HG02642 (cell line): Measurements from ENCODE around the gene PTPRT.

Experiments used
- ATAC-seq: cut with Tn5 transposase; IDR thresholded peaks from one replicate; pipeline ENCODE4 v1.9.1; 2021; ENCODE audit warnings: mild to moderate bottlenecking; ENCODE audit not compliant: unreplicated experiment, poor library complexity

Gene PTPRT

DNA sequence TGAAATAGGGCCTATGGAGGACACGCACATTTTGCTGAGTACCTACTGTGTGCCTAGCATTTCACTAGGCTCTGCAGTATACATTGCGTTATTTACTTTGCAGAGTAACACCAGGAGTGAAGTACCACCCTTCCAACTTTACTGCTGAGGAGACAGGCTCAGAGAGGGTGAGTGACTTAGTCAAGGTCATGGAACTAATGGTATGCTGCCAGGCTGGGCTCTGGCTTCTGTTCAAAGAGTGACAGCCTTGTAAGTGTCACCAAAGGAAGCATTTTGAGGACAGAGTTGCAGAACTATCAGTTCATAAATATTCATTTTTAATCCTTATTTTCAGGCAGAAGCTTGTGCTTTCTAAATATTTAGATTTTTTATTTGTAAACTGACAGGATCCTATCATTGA lies 816.7 kb downstream of the PTPRT start:
- no peak for ATAC-seq

DNA sequence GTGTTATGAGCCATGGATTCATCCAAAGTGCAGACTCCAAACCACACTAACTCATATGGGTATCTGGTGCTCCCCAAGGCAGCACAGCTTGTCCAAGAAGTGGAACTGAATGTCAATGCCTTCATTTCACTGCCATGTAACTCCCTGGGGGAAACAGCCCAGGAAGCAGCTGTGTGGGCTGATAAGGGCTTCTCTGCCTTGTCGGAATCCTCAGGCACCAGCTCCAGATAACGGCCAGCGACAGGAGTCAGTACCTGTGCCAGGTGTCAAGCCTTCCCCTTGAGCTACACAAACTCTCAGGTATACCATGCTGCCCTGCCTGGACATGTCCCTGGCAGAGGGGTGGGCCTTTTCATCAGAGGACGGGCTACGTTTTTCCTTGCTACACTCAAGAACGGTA lies 819.6 kb downstream of the PTPRT start:
- ATAC-seq, result no peak

DNA sequence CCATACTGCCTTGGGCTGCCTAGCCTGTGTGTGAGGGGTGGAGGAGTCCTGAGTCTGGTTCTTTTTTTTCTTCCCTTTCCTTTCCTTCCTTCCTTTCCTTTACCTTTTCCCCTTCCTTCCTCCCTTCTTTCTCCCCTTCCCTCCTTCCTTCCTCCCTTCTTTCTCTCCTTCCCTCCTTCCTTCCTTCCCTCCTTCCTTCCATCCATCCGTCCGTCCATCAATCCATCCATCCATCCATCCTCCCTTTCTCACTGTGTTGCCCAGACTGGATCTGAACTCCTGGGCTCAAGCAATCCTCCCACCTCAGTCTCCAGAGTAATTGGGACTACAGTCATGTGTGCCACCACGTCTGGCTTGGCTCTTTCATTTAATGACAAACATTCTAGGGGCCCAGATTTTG lies 820.8 kb downstream of the PTPRT start:
- no peak for ATAC-seq

DNA sequence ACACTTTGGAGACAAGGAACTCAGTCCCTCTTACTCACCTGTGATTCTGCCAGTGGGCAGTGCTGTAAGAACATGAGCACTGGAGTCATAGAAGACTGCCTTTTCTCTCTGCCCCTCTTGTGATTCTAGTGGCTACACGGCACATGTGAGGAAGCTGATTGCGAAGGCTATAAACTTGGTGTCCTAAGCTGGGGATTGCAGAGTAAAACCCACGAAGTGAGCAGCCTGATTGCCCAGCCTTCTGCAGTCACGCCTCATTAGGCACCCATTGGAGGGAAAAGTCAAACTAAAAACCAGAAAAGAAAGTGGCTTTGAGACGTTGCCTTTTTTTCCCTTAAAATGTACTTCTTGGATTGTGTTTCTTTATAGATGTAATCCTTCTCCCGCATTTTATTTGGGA lies 823.1 kb downstream of the PTPRT start:
- ATAC-seq, result no peak

DNA sequence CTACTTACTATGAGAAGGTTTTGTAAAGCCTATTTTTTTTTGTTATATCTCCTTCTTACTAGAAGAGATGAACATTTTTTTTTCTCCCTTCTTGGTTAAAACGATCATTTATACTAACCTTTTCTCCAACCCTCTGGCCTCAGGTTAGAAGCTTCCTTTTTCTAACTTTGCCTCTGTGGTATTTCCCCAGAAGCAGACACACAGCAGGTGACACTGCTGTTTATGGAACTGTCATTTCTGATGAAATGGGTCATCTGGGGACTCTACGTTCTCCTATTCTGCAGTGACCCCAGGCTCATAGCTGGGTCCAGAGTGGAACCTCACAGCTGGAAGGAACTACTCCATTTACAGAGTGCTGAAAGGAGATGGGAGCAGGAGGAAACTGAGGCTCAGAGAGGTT lies 825.3 kb downstream of the PTPRT start:
- ATAC-seq, result no peak

DNA sequence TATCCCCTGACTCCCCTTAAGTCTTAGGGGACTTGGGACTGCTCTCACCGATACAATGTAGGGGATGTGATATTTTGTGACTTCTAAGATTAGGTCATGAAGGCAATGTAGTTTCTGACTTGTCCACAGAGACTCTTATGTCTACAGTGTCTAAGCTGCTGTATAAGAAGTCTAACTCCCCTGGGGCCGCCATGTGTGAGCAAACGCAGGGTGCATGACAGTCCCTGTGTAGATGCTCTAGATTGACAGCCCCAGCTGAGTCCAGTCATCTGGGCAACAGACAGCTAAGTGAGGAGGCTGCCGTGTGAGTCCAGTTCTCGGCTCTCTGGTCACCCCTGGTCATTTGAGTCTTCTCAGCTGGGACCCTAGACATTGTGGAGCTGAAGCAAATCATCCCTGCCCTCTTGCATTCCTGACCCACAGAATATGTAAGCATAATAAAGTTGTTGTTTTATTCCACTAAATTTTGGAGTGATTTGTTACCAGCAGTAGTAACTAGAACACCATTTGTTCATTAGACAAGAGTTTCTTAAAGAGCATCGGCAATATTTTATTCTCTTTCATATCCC lies 828.2 kb downstream of the PTPRT start:
- no peak for ATAC-seq

DNA sequence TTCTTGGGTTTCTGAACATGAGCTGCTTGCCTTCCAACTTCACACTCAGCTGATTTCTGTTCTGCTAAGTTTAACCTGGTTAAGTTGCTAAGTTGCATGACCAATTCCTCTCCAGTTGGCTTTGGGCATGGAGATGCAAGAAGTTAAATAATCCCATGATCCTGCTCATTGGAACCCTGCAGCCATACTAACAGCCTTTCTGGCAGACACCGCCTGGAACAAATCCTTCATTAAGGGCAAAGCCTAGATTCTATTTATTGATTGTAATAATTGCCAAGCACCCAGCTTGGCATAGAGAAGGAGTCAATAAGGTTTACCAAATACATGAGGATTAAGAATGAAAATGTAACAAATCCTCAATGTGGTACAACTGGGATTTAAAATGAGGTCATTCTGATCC lies 829.1 kb downstream of the PTPRT start:
- ATAC-seq, result no peak

DNA sequence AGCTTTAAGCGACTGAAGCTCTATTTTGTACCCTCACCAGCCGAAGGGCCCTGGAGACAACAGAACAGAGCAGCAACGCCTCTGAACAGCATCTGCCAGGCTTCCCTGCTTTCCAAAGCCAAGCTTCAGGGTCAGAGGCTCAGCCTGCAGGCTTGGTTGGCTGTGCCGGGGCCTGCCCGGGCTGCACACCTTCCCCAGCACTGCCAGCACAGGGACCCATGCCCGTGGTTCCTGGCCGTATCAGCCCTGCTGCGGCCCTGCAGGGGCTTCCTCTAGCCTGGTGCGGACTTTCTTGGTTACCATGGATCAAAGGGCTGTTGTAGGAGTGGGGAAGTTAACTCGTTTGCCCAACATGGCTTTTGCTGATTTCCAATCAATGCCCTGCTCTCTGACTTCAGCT lies 830.1 kb downstream of the PTPRT start:
- no peak for ATAC-seq

DNA sequence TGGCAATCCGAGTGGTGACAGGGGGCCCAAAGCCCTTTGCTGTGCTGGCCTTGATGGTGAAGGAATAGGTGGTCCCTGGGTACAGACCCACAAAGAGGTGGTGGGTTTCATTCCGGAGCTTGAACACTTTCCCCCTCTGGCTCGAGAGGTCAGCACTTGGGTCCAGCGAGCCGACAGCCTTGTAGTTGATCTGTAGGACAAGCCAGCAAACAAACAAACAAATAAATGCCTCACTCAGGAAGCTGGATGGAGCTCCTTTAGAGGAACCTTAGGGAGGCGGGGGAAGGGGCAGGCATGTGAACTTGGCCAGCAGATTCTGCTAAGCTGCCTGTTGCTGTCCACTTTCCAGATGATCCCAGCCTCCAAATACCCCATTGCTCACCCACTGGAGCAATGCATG lies 837.6 kb downstream of the PTPRT start:
- no peak for ATAC-seq

DNA sequence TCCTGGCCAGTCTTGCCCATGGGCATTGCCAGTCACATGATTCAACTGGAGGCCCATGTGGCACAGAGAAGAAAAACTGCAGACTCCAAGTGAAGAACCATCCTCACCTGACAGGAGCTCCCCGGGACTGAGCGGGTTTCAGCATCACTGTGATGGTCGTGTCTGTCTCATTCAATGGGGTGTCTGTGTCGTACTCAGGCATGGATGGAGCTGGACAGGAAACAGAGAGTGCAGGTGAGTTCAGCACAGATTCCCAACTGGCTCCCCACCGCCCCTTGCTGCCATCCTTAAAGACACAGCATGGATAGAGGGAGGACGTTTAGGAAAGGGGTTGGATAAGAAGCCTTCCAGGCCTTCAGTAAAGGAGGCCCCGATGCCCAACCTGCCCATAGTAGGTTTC lies 839.2 kb downstream of the PTPRT start:
- no peak for ATAC-seq

DNA sequence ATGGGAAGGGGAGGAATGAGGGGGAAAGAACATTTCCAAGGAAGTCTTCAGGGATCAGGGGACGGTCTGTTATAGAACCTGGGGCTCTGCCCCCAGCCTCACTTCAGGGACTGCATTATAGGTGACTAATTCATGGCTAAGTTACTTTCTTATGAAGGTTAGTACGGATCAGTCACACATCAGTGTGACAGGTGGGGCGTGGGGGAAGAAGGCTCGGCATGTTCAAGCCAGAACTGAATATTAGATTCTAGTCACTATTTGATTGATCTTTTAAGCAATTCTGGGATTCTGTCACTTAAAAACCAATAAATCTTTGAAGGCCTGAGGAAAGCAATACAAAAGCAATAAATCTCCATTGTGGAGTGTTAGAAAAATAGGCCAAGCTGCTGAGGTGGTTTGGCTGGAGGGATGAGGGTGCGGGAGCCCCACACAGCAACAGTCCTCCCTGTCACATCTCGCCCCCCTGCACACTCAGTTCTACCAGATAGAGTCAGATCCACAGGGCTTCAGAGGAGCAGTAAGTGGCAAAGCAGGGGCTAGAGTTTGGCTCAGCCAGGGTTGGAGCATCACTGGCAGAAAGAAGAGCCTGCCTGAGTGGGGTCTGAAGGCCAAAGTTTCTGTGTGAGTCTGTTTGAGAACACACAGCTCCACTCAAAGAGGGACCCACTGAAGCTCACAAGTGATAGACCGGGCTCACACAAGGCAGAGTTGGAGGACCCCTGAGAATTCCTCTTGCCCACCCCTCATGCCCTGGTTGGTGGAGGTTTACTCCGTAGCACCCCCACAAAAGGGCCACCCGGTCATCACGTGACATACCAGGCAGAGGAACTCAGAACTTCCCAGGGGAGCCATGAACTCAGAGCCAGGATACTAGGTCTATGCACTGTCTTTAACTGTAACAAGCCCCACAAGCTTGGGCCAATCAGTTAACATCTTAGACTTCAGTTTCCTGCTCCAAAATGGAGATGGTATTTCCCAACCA lies 843.2 kb downstream of the PTPRT start:
- ATAC-seq, result no peak

DNA sequence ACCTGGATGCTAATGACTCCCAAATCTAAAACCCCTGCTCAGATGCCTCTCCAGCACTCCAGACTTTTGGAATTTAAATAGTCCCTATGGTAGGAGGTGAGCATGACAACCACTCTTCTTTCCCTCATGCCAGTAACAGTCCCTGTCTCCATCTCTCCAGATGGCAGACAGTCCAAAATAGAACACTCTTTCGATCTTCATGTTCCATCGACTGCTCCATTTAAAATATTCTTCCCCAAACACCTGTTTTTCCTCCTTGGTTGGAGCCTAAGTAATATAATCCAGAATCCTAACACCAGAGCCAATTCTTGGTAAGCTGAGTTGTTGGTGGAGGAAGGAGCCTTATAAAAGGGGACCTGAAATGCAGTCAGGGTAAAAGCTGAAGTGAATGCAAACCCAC lies 848.1 kb downstream of the PTPRT start:
- no peak for ATAC-seq

DNA sequence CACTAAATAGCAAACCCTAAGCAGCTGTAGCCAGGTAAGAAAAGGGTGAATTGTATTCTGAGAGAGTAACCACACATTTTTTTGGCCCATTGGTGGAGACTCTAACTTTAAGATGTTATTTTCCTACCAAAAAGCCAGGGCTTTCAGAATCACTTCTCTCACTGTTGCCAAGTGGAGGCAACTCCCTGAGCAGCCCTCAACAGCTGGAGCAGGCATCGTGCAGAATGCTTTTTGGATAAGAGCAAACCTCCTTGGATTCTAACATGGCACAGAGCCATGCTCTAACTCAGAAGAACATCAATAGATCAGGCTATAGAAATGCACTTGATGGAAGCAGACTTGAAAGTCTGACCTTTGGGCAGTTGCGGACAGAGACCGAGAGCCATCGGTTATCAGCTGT lies 849.3 kb downstream of the PTPRT start:
- no peak for ATAC-seq

DNA sequence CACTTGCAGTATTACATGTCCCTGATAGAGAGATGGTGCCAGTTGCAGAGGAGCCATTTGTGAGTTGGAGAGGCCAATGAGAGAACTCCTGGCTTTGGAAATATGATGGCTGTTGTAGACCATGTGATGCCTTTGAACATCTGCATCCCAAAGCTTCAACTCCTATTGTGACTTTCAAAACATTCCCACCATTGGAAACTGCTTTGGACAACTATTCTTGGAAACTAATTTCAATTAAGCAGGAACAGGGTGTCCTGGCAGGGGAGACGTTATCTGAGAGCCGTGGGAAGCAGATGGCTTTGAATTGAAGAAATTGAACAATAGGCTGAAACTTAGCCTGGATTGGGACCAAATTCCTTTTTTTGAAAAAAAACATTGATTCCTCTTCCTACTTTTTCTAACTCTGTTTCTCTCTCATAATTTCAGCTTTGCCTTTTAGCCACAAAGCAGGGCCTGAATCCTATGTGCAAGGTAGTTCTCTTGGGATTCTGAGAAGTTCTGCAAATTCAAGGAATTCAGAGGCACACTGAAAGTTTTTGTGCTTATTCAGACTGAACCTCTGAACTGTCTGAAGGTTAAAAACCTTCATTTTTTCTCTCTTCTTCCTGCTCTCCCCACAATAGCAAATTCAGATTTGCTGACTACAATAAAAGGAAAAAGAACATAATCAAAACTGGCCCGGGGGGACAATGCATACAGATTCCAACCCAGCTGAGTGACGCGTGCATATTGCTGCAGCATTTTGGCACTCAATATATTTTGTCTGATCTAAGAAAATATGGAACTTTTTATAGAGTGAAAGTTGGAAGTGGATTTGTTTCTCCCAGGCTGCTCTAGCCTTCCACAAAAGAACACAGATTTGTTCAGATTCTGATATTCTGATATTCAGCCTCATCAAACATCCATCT lies 851.2 kb downstream of the PTPRT start:
- no peak for ATAC-seq

DNA sequence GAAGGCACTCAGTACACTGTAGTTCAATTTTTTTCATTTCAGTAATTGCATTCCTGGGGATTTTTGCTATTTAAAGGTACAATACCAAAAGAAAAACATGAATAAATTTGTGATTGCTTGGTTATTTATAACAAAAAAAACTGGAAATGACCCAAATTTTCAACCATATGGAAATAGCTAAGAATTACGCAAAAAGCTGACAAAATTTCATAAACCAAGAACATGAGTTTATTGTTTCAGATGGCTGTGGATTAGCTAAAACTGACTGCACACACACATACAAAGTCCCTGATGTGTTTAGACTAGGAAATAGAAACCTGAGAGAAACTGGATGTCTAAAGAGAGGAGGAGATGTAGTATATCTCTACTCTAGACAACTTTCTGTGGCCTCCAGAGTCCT lies 853.1 kb downstream of the PTPRT start:
- no peak for ATAC-seq

DNA sequence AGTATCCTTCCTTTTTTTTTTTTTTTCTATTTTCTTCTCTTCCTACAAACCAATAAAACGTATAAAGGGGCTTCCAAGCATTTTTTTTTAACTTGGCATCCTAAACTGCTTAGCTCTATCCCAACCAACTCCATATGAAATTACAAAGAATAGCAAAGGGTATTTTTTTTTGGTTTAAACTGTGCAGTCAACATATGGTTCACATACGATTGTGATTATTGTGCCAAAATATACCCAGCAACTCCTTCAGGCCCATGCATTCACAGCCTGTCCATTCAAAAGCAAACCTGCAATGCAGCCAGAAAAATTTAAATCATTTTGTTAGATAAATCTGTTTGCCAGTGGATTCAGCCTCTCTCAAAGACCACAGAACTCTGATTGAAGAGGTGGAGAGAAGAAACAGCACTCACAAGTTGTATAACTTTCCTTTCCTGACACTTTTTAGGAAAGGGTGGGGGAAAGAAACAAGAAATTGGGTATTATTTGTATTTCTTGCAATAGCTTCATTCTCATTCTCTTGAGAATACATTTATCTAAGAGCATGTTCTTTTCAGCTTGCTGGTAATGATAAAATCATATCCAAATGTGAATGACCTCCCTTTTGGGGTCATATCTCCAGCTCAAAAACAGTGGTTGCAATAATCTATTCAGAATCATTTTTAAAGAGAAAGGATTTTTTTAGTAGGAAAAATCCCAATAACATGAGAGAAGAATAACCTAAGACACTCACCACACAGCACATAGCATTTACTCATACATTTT lies 870.3 kb downstream of the PTPRT start:
- no peak for ATAC-seq

DNA sequence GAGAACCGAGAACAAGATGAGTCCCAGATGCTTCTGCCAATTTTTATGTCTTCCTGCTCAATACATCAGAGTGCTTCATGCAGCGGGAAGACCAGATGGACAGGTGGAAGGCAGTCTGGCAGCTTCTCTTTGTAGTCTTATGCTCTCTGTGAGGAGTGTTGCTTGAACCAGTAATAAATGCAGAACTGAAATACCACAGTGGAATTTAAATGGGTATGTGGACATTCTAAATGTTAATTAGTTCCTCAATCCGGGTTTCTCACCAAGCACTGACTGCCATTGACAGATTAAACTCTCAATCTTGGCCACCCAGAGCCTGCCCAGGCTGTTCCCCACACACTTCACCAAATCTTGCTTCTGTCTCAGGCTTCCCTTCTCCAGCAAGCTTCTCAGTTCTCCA lies 876.0 kb downstream of the PTPRT start:
- no peak for ATAC-seq

DNA sequence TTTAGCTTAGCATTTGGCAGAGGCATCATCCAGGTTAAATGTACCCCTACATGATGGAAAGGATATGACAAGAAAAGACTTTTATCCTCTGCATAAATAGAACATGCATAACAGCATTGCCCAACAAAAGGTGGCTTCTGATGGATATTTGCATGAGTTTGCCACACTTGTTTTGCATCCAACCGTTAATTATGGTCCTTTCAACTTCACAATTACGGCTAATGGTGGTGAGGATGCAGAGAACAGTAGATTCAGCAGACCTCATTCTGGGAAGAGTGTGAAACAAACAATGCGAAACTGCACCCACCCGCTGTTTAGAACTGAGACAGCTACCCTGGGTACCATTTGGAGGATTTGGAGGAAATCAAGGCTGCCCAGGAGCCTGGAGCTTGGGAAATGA lies 880.7 kb downstream of the PTPRT start:
- ATAC-seq, result no peak

DNA sequence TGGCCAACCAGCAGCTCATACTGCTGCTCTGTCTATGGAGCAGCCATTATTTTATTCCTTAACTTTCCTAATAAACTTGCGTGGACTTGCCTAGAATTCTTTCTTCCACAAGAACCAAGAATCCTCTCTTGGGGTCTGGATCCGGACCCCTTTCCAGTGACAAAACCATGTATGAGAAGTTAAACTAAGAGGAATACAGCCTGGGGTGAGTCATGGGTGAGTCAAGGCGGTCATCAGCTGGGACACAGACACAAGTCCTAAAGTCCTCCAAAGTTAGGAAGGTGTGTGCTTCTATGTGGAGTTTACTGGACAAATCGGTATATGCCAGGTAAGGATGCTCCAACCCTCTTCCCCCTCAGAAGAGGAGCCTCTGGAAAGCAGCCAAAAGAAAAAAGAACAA lies 881.5 kb downstream of the PTPRT start:
- ATAC-seq, result no peak

DNA sequence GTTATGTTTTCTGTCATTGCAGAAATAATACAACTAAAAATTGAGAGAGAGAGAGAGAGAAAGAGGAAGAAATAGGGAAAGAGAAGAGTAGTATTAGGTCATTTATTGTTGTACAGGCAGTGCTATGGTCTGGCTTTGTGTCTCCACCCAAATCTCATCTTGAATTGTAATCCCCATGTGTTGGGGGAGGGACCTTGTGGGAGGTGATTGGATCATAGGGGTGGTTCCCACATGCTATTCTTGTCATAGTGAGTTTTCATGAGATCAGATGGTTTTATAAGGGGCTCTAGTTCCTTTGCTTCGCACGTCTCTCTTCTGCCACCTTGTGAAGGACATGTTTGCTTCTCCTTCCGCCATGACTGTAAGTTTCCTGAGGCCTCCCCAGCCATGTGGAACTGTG lies 894.1 kb downstream of the PTPRT start:
- ATAC-seq, result no peak
